GM19468 (cell line): ENCODE results near the gene ADAM22.
"Not testable (repeated sequence)": the region's sequence is repeated elsewhere in the genome, so short reads cannot be mapped to it uniquely, and the experiment has no call there.

ENCODE experiments used
- ATAC-seq: cut with Tn5 transposase; IDR thresholded peaks from one replicate; pipeline ENCODE4 v1.9.1; 2021; ENCODE audit warnings: mild to moderate bottlenecking, moderate library complexity, moderate number of reproducible peaks; ENCODE audit not compliant: unreplicated experiment; ENCODE audit errors: extremely low read depth

ADAM22 gene

DNA sequence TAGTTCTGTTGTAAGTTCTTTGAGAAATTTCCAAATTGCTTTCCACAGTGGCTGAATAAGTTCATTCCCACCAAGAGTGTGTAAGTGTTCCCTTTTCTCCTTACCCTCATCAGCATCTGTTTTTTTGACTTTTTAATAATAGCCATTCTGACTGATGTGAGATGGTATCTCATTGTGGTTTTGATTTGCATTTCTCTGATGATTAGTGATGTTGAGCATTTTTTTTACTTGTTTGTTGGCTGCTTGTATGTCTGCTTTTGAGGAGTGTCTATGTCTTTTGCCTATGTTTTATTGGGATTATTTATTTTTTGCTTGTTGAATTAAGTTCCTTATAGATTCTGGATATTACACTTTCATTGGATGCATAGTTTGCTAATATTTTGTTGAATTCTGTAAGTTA, 11.9 kb downstream of the ADAM22 start:
- not testable (repeated sequence) for ATAC-seq

DNA sequence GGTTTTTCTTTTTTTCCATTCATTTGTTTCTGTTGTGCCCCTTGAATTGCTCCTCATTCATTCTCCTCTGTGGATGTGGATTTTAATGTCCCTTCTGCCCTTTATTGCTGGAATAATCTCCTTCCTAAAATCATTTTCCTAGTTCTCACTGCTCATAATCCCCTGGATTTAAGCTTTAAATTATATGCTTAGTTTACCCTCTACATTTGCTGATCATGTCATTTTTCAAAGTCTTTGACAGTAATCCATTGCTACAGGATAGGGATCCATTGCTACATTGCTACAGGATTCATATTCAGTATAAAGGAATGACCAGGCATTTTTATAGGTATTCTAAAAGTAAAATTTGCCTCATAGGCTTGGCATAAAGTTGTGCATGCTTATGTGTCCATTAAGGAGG, 14.3 kb downstream of the ADAM22 start:
- ATAC-seq = no peak

DNA sequence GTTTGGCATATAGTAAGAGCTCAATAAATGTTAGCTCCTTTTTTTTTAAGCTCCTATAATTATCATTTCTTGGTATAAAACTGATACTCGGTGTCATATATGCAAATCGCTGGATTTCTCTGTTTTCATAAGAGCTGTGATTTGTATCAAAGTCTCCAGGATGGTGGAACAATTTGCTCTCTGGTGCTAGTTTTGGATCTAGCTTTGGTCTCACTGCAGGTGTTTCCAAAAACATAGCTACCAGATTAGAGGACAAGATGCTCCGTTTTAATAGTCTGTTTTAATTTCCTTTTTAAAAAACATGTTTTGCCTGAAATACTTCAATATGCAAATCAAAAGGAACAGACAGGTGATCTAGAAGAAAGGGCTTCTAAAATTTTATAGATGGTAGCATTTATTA, 25.3 kb downstream of the ADAM22 start:
- ATAC-seq = no peak

- ATAC-seq = no peak
Measured at GRCh38 chr7:87960239-87960638, 26.2 kb downstream of the ADAM22 start.

DNA sequence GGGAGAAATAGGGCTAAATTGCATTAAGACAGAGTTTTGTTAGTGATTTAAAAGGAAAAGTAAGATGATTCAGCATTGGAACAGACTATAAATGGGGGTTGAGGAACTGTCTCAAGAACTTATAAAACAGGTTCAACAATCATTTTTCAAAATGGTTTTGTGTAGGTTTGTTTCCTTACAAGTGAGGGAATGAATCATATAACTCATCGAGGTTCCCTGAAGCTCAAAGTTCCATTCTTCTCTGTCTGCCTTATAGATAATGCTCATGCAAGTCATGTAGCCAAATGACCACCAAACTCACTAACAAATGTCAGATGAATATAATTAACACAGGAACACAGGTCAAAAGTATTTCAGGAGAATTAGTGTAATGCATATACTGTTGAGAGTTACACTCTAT, 27.7 kb downstream of the ADAM22 start:
- no peak for ATAC-seq

DNA sequence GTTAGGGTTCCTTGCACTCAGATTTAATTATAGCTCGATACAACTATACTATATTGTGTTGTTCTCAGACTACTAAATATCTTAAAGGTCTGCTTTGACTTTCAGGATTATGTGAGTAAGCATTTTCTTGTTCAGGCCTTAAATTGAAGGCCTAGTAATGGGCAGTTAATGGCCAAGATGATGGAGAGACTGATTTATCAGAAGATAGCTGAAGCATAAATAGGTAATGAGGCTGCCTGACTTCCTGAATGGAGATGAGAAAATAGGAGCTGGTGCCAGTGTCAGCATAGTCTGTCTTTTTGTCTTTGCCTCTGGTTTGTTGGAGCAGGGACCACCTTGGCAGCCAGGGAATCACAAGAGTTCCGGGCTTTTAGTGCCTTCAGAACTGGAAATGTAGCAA, 32.2 kb downstream of the ADAM22 start:
- ATAC-seq = no peak

DNA sequence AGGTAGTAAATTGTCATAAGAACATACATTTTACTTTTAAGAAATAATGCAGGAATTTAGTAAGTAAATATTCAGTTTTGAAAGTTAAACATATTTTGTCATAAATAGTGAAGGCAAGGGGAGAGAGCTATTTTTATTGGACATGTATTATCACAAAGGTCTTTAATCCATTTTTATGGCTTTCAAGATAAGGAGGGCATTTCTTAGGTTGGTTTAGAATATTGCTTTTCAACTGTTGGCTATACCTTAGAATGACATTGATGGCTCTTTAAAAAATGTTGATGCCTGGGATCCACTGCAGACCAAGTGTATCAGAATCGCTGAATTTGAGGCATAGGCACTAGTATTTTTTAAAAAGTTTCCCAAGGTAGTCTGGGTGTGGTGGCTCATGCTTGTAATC, 34.0 kb downstream of the ADAM22 start:
- no peak for ATAC-seq

DNA sequence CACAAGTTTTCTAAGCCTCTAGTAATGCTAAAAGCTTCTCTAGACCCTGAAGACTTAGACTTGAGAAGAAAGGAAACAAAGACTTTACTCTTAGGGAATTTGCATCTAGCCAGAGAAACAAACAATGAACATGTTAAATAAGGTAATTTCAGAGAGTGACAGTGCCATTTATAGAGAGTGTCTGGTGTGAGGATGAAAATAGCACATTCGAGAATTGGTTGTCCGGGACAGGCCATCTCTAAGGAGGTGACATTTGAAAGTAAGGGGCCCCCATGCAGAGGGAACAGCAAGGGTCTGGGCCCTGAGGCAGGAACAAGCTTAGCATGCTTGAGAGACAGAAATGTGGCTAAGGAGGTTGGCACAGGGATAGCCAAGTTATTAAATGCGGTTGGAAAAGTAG, 48.1 kb downstream of the ADAM22 start:
- no peak for ATAC-seq

DNA sequence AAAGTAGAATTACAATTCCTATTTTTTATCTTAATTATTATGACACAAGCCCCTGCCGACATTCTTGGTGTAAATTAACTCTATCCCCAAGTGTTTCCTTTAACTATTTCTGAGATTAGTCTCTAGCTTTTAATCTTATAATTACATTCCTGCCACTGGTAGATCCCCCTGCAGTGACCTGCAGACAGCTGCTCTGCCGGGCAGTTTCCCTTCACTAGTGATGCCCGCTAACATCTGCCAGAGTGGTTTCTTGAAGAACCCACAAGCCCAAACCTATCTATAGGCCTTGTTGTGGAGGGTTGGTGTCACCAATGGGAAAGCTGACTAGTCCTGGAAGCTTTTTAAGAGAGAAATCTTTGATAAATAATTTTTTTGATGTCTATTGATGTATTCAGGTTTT, 50.0 kb downstream of the ADAM22 start:
- ATAC-seq = no peak

DNA sequence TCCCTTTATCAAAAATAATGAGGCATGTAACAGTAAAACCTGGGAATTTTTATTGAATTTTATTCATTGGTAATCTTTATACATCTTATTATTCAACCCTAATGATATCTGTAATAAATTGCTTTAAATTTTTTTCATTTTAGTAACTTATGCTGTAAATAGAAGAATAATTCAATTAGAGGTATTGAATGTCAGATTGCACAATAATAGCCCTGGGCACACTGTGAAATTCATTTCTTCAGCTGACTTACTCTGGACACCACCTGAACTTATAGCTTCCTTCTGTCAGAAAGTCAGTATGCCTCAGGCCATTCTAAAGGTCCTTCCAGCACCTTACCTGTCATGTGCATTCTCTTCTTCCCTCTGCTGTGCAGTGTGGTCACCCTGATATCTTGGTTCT, 59.2 kb downstream of the ADAM22 start:
- no peak for ATAC-seq

- no peak for ATAC-seq
Measured at GRCh38 chr7:87999261-87999660, 65.2 kb downstream of the ADAM22 start.

- no peak for ATAC-seq
Measured at GRCh38 chr7:88001744-88002530, 67.9 kb downstream of the ADAM22 start.

DNA sequence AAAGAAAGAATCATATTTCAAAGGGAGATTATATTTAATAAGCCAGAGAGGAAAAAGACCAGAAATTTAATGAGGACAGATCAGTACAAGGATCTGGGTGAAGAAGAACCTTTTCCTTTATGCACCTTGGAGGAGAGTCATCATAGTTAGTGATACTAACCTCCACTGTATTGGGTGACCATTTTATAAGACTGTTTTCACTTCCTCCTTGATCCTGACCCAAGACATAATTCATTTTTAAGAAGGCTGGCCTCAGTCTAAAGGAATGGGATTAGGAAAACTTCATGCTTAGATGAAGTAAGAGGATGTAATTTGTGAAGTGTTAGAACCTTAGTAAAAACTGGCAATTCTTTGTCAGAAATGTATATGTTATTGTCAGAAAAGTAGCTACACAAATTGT, 68.6 kb downstream of the ADAM22 start:
- ATAC-seq = no peak

- ATAC-seq = no peak
Measured at GRCh38 chr7:88003581-88003980, 69.5 kb downstream of the ADAM22 start.

DNA sequence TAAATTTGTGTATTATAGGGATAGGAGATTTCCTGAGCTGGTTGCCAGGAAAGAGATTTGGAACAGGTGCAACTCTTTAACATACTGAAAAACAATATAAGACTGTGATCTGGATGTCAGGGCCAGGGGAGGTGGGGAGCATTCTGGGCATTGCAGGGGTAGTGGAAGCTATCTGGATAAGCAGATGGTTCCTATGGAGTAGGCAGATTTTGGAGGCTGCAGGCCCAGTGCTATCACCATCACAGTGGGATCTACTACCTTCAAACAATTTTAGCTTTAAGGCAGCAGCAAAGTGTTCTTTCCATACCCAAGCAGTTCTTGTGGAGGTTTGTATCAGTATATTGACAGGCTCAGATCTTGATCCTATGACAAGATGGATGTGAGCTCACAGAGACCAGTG, 71.1 kb downstream of the ADAM22 start:
- no peak for ATAC-seq

DNA sequence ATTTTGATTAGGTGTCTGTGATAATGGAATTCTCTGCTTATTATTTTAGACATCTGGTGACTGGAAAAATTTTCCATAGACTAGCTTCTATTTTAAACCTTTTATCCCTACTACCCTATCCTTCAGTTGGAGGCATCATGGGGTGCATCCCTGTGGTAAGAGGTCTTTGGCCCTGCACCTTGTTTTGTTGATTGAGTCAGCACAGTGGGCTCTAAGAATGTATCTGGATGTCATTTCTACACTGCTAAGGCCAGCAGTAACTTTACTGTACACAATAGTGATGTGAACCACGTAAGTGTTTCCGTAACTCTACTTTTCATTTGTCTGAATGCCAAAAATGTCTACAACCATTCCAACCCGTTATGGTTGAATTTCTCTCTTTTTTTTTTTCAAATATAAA, 75.6 kb downstream of the ADAM22 start:
- ATAC-seq = no peak

DNA sequence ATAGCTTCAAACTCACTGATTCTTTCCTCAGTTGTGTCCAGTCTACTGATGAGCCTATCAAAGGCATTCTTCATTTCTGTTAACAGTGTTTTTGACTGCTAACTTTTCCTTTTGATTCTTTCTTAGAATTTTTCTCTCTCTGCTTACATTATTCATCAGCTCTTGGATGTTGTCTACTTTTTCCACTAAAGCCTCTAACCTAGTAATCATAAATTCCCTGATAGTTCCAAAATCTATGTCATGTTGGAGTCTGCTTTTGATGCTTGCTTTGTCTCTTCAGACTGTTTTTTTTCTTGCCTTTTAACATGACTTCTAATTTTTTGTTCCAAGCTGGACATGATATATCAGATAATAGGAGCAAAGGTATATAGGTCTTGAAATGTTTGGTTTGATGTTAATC, 78.0 kb downstream of the ADAM22 start:
- no peak for ATAC-seq

GRCh38 chr7:88013981-88014380, 79.9 kb downstream of the ADAM22 start:
- ATAC-seq = no peak

- ATAC-seq = no peak
Measured at GRCh38 chr7:88014581-88014980, 80.5 kb downstream of the ADAM22 start.

DNA sequence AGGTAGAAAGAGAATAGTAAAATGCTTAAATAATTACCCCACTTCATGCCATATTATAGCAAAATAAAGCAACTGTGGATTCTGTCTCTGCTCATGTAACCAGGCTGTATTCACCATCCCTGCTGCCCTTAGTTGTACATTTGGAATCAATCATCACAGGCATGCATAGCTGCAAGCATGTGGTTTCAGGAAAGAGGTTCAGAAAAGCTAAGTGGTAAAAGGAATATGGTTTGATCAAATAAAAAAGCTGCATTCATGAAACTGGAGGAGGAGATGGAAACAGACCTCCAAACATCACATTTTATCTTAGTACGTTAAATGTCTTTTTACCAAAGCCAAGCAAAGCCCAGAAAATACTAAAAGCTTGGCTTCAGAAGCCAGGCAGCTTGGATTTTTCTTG, 81.3 kb downstream of the ADAM22 start:
- no peak for ATAC-seq

DNA sequence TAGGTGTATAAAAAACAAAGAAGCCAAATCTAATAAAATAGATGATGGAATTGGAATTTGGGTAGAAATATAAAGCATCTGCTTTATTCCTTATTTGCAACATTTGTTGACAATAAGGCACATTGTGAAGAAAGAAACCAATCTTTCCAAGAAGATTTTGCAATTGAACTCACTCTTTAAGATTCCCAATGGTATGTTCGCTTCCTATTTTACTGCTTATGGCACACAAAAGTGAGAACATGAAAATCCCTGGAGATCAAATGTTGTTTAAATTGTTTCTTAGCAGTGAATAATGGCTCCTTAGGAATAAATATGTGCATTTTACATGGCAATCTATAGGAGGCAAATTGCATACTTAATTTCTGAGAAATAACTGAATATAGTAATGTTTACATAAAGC, 84.5 kb downstream of the ADAM22 start:
- no peak for ATAC-seq

- ATAC-seq = no peak
Measured at GRCh38 chr7:88020953-88021665, 87.1 kb downstream of the ADAM22 start.
